ENCODE measurements around the gene ANO5.

DNA sequence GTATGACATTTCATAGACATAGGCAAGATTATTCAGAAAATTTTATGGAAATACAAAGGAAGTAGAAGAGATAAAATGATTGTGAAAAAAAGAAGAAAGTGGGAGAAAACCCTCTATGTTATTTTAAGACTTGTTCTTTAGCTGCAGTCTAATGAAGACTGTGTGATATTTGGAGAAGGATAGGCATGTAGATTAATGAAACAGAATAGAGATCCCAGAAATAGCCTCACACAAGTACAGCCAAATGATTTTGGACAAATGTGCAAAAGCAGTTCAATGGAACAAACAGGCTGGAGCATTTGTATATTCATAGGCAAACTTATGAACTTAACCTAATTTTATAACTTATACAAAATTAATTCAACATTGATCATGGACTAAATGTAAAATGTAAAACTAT, 14.3 kb downstream of the ANO5 start:
- TF ChIP-seq POLR2A (IDR thresholded peaks at IDR 0.05; ENCODE audit: low read depth, low read length) (no peak), JUN (IDR thresholded peaks at IDR 0.05; ENCODE audit: borderline replicate concordance, insufficient read depth, insufficient read length, low read depth) (no peak), POLR2AphosphoS5 (IDR thresholded peaks at IDR 0.05; ENCODE audit: insufficient read depth, low read depth, low read length) (no peak), EZH2 (IDR thresholded peaks at IDR 0.05; ENCODE audit: borderline replicate concordance, low read depth, low read length, severe bottlenecking) (no peak), FOS (IDR thresholded peaks at IDR 0.05; ENCODE audit: borderline replicate concordance, insufficient read depth, low read length) (no peak), GATA2 (IDR thresholded peaks at IDR 0.05; ENCODE audit: insufficient read depth, insufficient read length, low read depth, low read length) (no peak), MYC (IDR thresholded peaks at IDR 0.05; ENCODE audit: low read depth, low read length) (no peak)
- TF ChIP-seq, protein P1, sequence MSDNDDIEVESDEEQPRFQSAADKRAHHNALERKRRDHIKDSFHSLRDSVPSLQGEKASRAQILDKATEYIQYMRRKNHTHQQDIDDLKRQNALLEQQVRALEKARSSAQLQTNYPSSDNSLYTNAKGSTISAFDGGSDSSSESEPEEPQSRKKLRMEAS (IDR thresholded peaks at IDR 0.05; ENCODE audit: insufficient read depth, insufficient read length) = no peak
- TF ChIP-seq, protein P2, sequence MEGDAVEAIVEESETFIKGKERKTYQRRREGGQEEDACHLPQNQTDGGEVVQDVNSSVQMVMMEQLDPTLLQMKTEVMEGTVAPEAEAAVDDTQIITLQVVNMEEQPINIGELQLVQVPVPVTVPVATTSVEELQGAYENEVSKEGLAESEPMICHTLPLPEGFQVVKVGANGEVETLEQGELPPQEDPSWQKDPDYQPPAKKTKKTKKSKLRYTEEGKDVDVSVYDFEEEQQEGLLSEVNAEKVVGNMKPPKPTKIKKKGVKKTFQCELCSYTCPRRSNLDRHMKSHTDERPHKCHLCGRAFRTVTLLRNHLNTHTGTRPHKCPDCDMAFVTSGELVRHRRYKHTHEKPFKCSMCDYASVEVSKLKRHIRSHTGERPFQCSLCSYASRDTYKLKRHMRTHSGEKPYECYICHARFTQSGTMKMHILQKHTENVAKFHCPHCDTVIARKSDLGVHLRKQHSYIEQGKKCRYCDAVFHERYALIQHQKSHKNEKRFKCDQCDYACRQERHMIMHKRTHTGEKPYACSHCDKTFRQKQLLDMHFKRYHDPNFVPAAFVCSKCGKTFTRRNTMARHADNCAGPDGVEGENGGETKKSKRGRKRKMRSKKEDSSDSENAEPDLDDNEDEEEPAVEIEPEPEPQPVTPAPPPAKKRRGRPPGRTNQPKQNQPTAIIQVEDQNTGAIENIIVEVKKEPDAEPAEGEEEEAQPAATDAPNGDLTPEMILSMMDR (IDR thresholded peaks at IDR 0.05; ENCODE audit: extremely low read depth in 1 of 2, insufficient read depth in 1 of 2, low read depth in 1 of 2, low read length in 2 of 2) = no peak
